Activated naive CD8-positive, alpha-beta T cell treated with anti-CD3 and anti-CD28 coated beads, Interleukin-2, amount 50 U/mL, for 24 hours (primary cell): Measurements from ENCODE around the gene NBAS.
"Not testable (repeated sequence)": the region's sequence is repeated elsewhere in the genome, so short reads cannot be mapped to it uniquely, and the experiment has no call there.

Experiments
- ATAC-seq: fragments of 150-1000 bp; cut with Tn5 transposase; one replicate; pipeline ENCODE4 v1.10.0; 2021
- DNase-seq: peaks from one replicate; pipeline ENCODE4 v3.0.0; 2021
- H3K27ac Mint-ChIP-seq: one replicate; pipeline ENCODE4 v1.8.0; 2021; ENCODE audit warnings: mild to moderate bottlenecking, mixed read lengths
- H3K27me3 Mint-ChIP-seq: one replicate; pipeline ENCODE4 v1.8.0; 2021; ENCODE audit warnings: mixed read lengths
- H3K36me3 Mint-ChIP-seq: one replicate; pipeline ENCODE4 v1.8.0; 2021; ENCODE audit warnings: low read depth, mixed read lengths
- H3K4me1 Mint-ChIP-seq: one replicate; pipeline ENCODE4 v1.8.0; 2021; ENCODE audit warnings: mixed read lengths
- H3K4me3 Mint-ChIP-seq: one replicate; pipeline ENCODE4 v1.8.0; 2021; ENCODE audit warnings: mild to moderate bottlenecking, moderate library complexity, mixed read lengths
- H3K9me3 Mint-ChIP-seq: one replicate; pipeline ENCODE4 v1.8.0; 2021; ENCODE audit warnings: mixed read lengths

Gene NBAS

DNA sequence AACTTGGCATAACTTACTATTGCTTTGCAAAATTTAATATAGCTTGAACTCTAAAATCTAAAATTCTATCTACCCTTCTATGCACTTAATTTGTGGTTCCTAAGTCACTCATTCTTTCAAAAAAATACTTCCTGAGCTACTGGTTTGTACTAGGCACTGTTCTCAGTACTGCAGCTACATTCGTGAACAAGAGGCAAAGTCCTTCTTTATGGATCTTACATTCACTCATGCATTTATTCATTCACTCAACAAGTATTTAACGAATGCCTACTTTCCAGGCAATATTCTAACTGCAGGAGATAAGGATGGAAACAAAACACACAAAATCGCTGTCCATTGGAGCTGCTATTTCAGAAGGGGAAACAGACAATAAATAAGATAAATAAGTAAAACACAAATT is 104.8 kb downstream of the NBAS start:
- H3K36me3 Mint-ChIP-seq = peaks cover 33% of the 10 kb centered on the region
- no peaks in the 10 kb centered on the region for H3K4me1 Mint-ChIP-seq
- DNase-seq = no peak
- H3K27ac Mint-ChIP-seq = no peak overlapping the region
- no peak overlapping the region for H3K4me3 Mint-ChIP-seq
- no peaks in the 10 kb centered on the region for H3K9me3 Mint-ChIP-seq
- no peak for ATAC-seq
- H3K27me3 Mint-ChIP-seq = no peaks in the 10 kb centered on the region

DNA sequence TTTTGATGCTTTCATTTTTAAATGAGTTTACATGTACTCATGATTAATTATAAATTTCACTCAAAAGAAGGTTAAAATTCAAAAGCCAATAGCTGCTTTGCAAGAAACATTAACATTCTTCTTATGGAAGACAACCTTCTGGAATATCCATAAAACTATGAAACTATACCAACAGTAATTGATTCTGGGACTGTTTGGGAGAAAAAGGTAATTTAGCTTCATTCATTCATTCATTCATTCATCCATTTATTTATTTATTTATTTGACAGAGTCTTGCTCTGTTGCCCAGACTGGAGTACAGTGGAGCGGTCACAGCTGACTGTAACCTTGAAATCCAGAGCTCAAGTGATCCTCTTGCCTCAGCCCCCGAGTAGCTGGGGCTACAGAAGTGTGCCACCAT is 110.3 kb downstream of the NBAS start:
- Mint-ChIP-seq H3K4me3 (no peak overlapping the region), H3K9me3 (peaks cover 12% of the 10 kb centered on the region), H3K36me3 (peaks cover 42% of the 10 kb centered on the region), H3K27me3 (no peaks in the 10 kb centered on the region), H3K4me1 (no peaks in the 10 kb centered on the region), H3K27ac (no peak overlapping the region)
- DNase-seq (no peak), ATAC-seq (no peak)

GRCh38 chr2:15449556-15450236 is 111.4 kb downstream of the NBAS start:
- DNase-seq (no peak), ATAC-seq (no peak)
- H3K9me3 Mint-ChIP-seq = peaks cover 16% of the 10 kb centered on the region
- no peaks in the 10 kb centered on the region for H3K27me3 Mint-ChIP-seq
- peaks cover 45% of the 10 kb centered on the region for H3K36me3 Mint-ChIP-seq
- H3K4me3 Mint-ChIP-seq = no peak overlapping the region
- no peaks in the 10 kb centered on the region for H3K4me1 Mint-ChIP-seq
- H3K27ac Mint-ChIP-seq = no peak overlapping the region

GRCh38 chr2:15448250-15448839 is 112.8 kb downstream of the NBAS start:
- no peaks in the 10 kb centered on the region for H3K4me1 Mint-ChIP-seq
- no peaks in the 10 kb centered on the region for H3K27me3 Mint-ChIP-seq
- H3K36me3 Mint-ChIP-seq = peaks cover 44% of the 10 kb centered on the region
- no peak for DNase-seq
- H3K27ac Mint-ChIP-seq = no peak overlapping the region
- no peak for ATAC-seq
- H3K9me3 Mint-ChIP-seq = peaks cover 19% of the 10 kb centered on the region
- H3K4me3 Mint-ChIP-seq = no peak overlapping the region

GRCh38 chr2:15447381-15447780 is 113.8 kb downstream of the NBAS start:
- H3K36me3 Mint-ChIP-seq = peaks cover 36% of the 10 kb centered on the region
- H3K27me3 Mint-ChIP-seq = no peaks in the 10 kb centered on the region
- H3K27ac Mint-ChIP-seq = no peak overlapping the region
- H3K4me1 Mint-ChIP-seq = no peaks in the 10 kb centered on the region
- no peak overlapping the region for H3K4me3 Mint-ChIP-seq
- no peak for ATAC-seq
- DNase-seq = no peak
- peaks cover 19% of the 10 kb centered on the region for H3K9me3 Mint-ChIP-seq

DNA sequence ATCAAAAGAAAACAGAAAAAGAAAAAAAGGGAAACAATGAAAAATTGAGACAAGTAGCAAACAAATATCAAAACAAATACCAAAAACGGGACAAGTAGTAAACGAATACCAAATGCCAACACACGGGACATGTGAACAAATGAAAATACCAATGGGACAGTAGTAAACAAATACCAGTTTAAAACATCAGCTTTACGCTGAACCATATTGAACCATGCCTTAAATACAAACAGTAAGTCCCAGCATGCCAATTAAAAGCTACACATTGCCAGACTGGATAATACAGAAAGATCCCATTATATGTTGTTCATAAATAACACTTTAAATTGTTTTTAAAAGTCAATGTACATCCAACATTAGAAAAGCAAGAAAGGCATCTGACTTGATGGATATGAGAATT is 114.2 kb downstream of the NBAS start:
- Mint-ChIP-seq H3K27me3 (no peaks in the 10 kb centered on the region), H3K9me3 (peaks cover 19% of the 10 kb centered on the region), H3K36me3 (peaks cover 35% of the 10 kb centered on the region), H3K4me3 (no peak overlapping the region), H3K4me1 (no peaks in the 10 kb centered on the region), H3K27ac (no peak overlapping the region)
- ATAC-seq = no peak
- DNase-seq = no peak

- H3K27me3 Mint-ChIP-seq = no peaks in the 10 kb centered on the region
- no peak for ATAC-seq
- H3K27ac Mint-ChIP-seq = no peak overlapping the region
- H3K36me3 Mint-ChIP-seq = peaks cover 33% of the 10 kb centered on the region
- H3K4me3 Mint-ChIP-seq = no peak overlapping the region
- H3K9me3 Mint-ChIP-seq = peaks cover 19% of the 10 kb centered on the region
- H3K4me1 Mint-ChIP-seq = no peaks in the 10 kb centered on the region
- no peak for DNase-seq
Measured at GRCh38 chr2:15445891-15446562, 115.1 kb downstream of the NBAS start.

DNA sequence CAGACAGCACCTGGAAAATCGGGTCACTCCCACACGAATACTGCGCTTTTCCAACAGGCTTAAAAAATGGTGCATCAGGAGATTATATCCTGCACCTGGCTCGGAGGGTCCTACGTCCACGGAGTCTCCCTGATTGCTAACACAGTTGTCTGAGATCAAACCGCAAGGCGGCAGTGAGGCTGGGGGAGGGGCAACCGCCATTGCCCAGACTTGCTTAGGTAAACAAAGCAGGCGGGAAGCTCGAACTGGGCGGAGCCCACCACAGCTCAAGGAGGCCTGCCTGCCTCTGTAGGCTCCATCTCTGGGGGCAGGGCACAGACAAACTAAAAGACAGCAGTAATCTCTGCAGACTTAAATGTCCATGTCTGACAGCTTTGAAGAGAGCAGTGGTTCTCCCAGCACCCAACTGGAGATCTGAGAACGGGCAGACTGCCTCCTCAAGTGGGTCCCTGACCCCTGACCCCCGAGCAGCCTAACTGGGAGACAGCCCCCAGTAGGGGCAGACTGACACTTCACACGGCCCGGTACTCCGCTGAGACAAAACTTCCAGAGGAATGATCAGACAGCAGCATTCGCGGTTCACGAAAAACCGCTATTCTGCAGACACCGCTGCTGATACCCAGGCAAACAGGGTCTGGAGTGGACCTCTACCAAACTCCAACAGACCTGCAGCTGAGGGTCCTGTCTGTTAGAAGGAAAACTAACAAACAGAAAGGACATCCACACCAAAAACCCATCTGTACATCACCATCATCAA is 121.2 kb downstream of the NBAS start:
- H3K9me3 Mint-ChIP-seq, H3K36me3 Mint-ChIP-seq, H3K27me3 Mint-ChIP-seq, H3K27ac Mint-ChIP-seq, H3K4me3 Mint-ChIP-seq, ATAC-seq, DNase-seq, H3K4me1 Mint-ChIP-seq: not testable (repeated sequence)

GRCh38 chr2:15439366-15439765 is 121.8 kb downstream of the NBAS start:
- ATAC-seq, H3K27ac Mint-ChIP-seq: not testable (repeated sequence)

DNA sequence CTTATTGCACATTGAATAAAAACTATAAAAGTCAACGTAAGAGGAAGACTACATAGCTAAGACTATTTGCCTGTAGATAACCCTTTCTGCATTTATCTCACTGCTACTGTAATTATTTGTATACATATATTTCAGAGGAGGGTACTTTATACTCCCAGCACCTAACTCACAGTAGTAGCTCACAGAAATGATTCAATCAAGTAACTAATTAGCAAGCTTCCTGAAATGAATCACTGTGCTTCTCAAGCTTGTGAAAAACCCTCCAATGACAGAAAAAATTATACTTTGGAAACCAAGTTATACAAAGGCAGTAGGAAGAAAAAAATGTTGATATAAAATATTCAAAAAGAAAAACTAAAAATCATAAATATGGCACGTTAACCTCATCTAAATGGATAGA is 124.9 kb downstream of the NBAS start:
- ATAC-seq = no peak
- H3K27me3 Mint-ChIP-seq = no peaks in the 10 kb centered on the region
- no peak overlapping the region for H3K4me3 Mint-ChIP-seq
- no peak for DNase-seq
- no peak overlapping the region for H3K27ac Mint-ChIP-seq
- H3K9me3 Mint-ChIP-seq = no peaks in the 10 kb centered on the region
- H3K36me3 Mint-ChIP-seq = peaks cover 2% of the 10 kb centered on the region
- no peaks in the 10 kb centered on the region for H3K4me1 Mint-ChIP-seq

More at GRCh38 chr2:15439366-15439765, 121.8 kb downstream of the NBAS start:
- H3K9me3 Mint-ChIP-seq, H3K4me1 Mint-ChIP-seq, H3K4me3 Mint-ChIP-seq, H3K36me3 Mint-ChIP-seq, H3K27me3 Mint-ChIP-seq, DNase-seq: not testable (repeated sequence)

- Mint-ChIP-seq H3K4me1 (no peaks in the 10 kb centered on the region), H3K27me3 (no peaks in the 10 kb centered on the region), H3K36me3 (peaks cover 2% of the 10 kb centered on the region), H3K9me3 (no peaks in the 10 kb centered on the region), H3K4me3 (no peak overlapping the region), H3K27ac (no peak overlapping the region)
- ATAC-seq = no peak
- no peak for DNase-seq
Measured at GRCh38 chr2:15435474-15435873, 125.7 kb downstream of the NBAS start.

DNA sequence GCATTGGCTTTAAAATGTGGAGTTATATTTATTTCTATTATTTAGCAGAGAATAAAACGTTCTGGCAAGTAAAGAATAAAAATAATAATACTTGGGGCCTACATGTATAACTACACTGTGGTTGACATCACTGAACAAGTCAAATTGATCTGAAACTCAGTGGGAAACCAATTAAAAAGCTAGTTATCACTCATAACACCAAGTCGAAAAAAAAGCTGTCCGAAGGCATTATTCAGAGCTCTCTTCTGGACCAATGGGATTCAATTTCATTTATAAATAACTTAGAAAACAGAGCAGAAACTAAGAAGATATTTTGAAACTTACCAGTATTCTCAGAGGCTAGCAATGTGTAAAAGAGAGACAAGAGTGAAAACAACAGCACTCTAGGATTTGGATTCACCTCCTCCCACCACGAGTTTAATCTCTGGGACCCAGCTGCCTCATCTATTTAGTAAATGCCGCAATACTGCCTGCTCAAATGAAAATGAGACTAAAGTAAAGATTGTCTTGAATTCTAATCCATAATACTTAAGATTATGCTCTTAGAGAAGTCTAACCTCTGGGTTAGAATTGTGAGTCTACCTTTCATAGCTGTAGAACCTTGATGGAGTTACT is 128.4 kb downstream of the NBAS start:
- Mint-ChIP-seq H3K27me3 (no peaks in the 10 kb centered on the region), H3K9me3 (no peaks in the 10 kb centered on the region), H3K4me1 (no peaks in the 10 kb centered on the region), H3K27ac (no peak overlapping the region), H3K4me3 (no peak overlapping the region), H3K36me3 (peaks cover 2% of the 10 kb centered on the region)
- no peak for ATAC-seq
- no peak for DNase-seq

GRCh38 chr2:15429032-15429431 is 132.1 kb downstream of the NBAS start:
- ATAC-seq = no peak
- DNase-seq = no peak
- Mint-ChIP-seq H3K27me3 (no peaks in the 10 kb centered on the region), H3K9me3 (no peaks in the 10 kb centered on the region), H3K4me3 (no peak overlapping the region), H3K27ac (no peak overlapping the region), H3K36me3 (peaks cover 3% of the 10 kb centered on the region), H3K4me1 (no peaks in the 10 kb centered on the region)

GRCh38 chr2:15427987-15428386 is 133.1 kb downstream of the NBAS start:
- H3K9me3 Mint-ChIP-seq = no peaks in the 10 kb centered on the region
- ATAC-seq (no peak), DNase-seq (no peak)
- no peak overlapping the region for H3K27ac Mint-ChIP-seq
- no peaks in the 10 kb centered on the region for H3K4me1 Mint-ChIP-seq
- peaks cover 6% of the 10 kb centered on the region for H3K36me3 Mint-ChIP-seq
- H3K4me3 Mint-ChIP-seq = no peak overlapping the region
- no peaks in the 10 kb centered on the region for H3K27me3 Mint-ChIP-seq
